GM23338 (cell line): ENCODE data around the gene ENPP4.

Experiments used
- CREB1 ChIP-seq: fragments of 250-450 bp; sonication (Bioruptor Pico); IDR thresholded peaks from 2 replicates; pipeline ENCODE4 v1.5.0; 2020; ENCODE audit warnings: low read depth, mild to moderate bottlenecking, moderate library complexity
- CTCF ChIP-seq, 2 experiments: fragments of 200-600 bp in 1 of 2; sonication (generic) in 1 of 2; conservative IDR thresholded peaks; 2 replicates each; pipeline versions ENCODE4 v1.5.1 to v1.6.1; 2016 to 2017; ENCODE audit warnings: antibody characterized with exemption in 2 of 2, low read depth in 2 of 2, mild to moderate bottlenecking in 2 of 2, moderate library complexity in 1 of 2
- EZH2 ChIP-seq: fragments of 200-600 bp; sonication (generic); IDR thresholded peaks from one replicate; pipeline ENCODE4 v1.8.0; 2017; ENCODE audit warnings: antibody characterized with exemption, mild to moderate bottlenecking, low read depth; ENCODE audit not compliant: unreplicated experiment
- EZH2phosphoT487 ChIP-seq: fragments of 200-600 bp; sonication (generic); IDR thresholded peaks from one replicate; pipeline ENCODE4 v1.8.1; 2018; ENCODE audit warnings: antibody characterized with exemption; ENCODE audit not compliant: unreplicated experiment
- JUNB ChIP-seq: IDR thresholded peaks from one replicate; pipeline ENCODE4 v1.6.1; 2016; ENCODE audit warnings: antibody characterized with exemption; ENCODE audit not compliant: unreplicated experiment
- NANOG ChIP-seq: IDR thresholded peaks from 2 replicates; pipeline ENCODE4 v1.6.1; 2016; ENCODE audit warnings: antibody characterized with exemption, borderline replicate concordance
- POLR2AphosphoS5 ChIP-seq: IDR thresholded peaks from 2 replicates; pipeline ENCODE4 v1.6.1; 2016; ENCODE audit warnings: antibody characterized with exemption, low read depth

GRCh38 chr6:46190889-46191288 lies 61.1 kb downstream of the ENPP4 start:
- TF ChIP-seq CTCF (conservative IDR thresholded peaks at IDR 0.05; ENCODE audit: low read depth in 2 of 2) (no peak), JUNB (no peak), EZH2 (no peak), EZH2phosphoT487 (no peak), POLR2AphosphoS5 (no peak), CREB1 (CRISPR knock-in tag) (no peak), NANOG (no peak)
